Activated naive CD8-positive, alpha-beta T cell treated with anti-CD3 and anti-CD28 coated beads, Interleukin-2, amount 10 ng/mL, durations not matched to agents 7 days and 5 days (primary cell): ENCODE results near the gene MAMLD1. TPM values are rescaled to one million over a fixed set of nuclear protein-coding genes. Genes with fewer than 3 reads are reported as not detected.
A peak's percentile ranks its signal among the peaks of the same experiment; 100 is the strongest.

Experiments
- ATAC-seq: fragments of 150-1000 bp; cut with Tn5 transposase; one replicate; pipeline ENCODE4 v1.10.0; 2021; ENCODE audit warnings: low read depth, moderate library complexity
- POLR2A ChIA-PET: fragments of 350-600 bp; sonication (Branson Sonifier 250); formaldehyde crosslinking; loops from one replicate; lab custom pipeline; 2021; ENCODE audit warnings: antibody characterized with exemption; lab: Charles Lee
- DNase-seq: peaks from one replicate; pipeline ENCODE4 v3.0.0; 2021
- H3K27ac Mint-ChIP-seq: one replicate; pipeline ENCODE4 v1.8.0; 2022; ENCODE audit warnings: mild to moderate bottlenecking, mixed read lengths
- H3K27me3 Mint-ChIP-seq: one replicate; pipeline ENCODE4 v1.8.0; 2022; ENCODE audit warnings: mild to moderate bottlenecking, moderate library complexity, mixed read lengths
- H3K36me3 Mint-ChIP-seq: one replicate; pipeline ENCODE4 v1.8.0; 2021; ENCODE audit warnings: mild to moderate bottlenecking, mixed read lengths
- H3K4me1 Mint-ChIP-seq: one replicate; pipeline ENCODE4 v1.8.0; 2021; ENCODE audit warnings: mixed read lengths
- H3K4me3 Mint-ChIP-seq: one replicate; pipeline ENCODE4 v1.8.0; 2022; ENCODE audit warnings: mild to moderate bottlenecking, moderate library complexity, mixed read lengths
- H3K9me3 Mint-ChIP-seq: one replicate; pipeline ENCODE4 v1.8.0; 2021; ENCODE audit warnings: mixed read lengths
- total RNA-seq, 2 experiments: library from RNA; stranded (reverse); gene quantifications; one replicate each; pipeline ENCODE4 v1.2.3, GENCODE V29; 2021

Gene MAMLD1
- total RNA-seq, 2 experiments from 2014 or later = 1.6 to 2.5 TPM

- Mint-ChIP-seq H3K4me1 (peaks cover 4% of the 10 kb centered on the region), H3K9me3 (peaks cover 2% of the 10 kb centered on the region), H3K4me3 (no peak overlapping the region), H3K27me3 (peaks cover 12% of the 10 kb centered on the region), H3K27ac (no peak overlapping the region), H3K36me3 (peaks cover 3% of the 10 kb centered on the region)
- POLR2A ChIA-PET = no interaction called here
- no peak for DNase-seq
- no peak for ATAC-seq
Measured at GRCh38 chrX:150438165-150438564, 75.0 kb downstream of the MAMLD1 start.

DNA sequence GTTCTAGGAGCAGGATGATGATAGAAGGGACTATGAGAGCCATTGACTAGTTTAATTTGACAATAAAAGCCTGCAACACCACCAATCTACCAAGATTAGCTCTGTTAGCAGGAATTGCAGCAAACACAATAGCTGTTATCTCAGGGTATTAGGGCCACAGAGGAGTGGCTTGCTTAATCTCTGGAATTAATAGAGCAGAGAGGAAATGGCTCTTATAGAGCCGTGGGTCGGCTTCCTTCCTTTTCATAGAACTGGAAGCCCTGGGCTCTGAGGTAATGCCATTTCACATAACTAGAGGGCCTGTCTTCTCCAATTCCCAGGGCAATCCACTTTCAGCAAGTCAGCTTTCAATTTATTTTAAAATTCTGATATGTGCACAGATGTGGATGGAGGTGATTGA, 83.0 kb downstream of the MAMLD1 start:
- DNase-seq (no peak), ATAC-seq (no peak)
- POLR2A ChIA-PET = no interaction called here
- Mint-ChIP-seq H3K27ac (no peak overlapping the region), H3K27me3 (peaks cover 6% of the 10 kb centered on the region), H3K4me3 (no peak overlapping the region), H3K36me3 (no peaks in the 10 kb centered on the region), H3K9me3 (no peaks in the 10 kb centered on the region), H3K4me1 (peaks cover 5% of the 10 kb centered on the region)

GRCh38 chrX:150446995-150447394, 83.9 kb downstream of the MAMLD1 start:
- Mint-ChIP-seq H3K4me3 (no peak overlapping the region), H3K36me3 (no peaks in the 10 kb centered on the region), H3K4me1 (peaks cover 7% of the 10 kb centered on the region), H3K27me3 (peaks cover 6% of the 10 kb centered on the region), H3K27ac (no peak overlapping the region), H3K9me3 (no peaks in the 10 kb centered on the region)
- ATAC-seq (no peak), DNase-seq (no peak)
- POLR2A ChIA-PET = no interaction called here

GRCh38 chrX:150449313-150449712, 86.2 kb downstream of the MAMLD1 start:
- ATAC-seq (no peak), DNase-seq (no peak)
- no peak overlapping the region for H3K27ac Mint-ChIP-seq
- H3K27me3 Mint-ChIP-seq = no peaks in the 10 kb centered on the region
- no peak overlapping the region for H3K4me3 Mint-ChIP-seq
- POLR2A ChIA-PET = interaction anchor here (0.6 to 0.9 kb wide), 2 partner anchors 31 to 33 kb away, joined by 3 to 4 read pairs; no protein-coding TSS in a partner anchor
- H3K9me3 Mint-ChIP-seq = no peaks in the 10 kb centered on the region
- peaks cover 2% of the 10 kb centered on the region for H3K36me3 Mint-ChIP-seq
- H3K4me1 Mint-ChIP-seq = peaks cover 7% of the 10 kb centered on the region

DNA sequence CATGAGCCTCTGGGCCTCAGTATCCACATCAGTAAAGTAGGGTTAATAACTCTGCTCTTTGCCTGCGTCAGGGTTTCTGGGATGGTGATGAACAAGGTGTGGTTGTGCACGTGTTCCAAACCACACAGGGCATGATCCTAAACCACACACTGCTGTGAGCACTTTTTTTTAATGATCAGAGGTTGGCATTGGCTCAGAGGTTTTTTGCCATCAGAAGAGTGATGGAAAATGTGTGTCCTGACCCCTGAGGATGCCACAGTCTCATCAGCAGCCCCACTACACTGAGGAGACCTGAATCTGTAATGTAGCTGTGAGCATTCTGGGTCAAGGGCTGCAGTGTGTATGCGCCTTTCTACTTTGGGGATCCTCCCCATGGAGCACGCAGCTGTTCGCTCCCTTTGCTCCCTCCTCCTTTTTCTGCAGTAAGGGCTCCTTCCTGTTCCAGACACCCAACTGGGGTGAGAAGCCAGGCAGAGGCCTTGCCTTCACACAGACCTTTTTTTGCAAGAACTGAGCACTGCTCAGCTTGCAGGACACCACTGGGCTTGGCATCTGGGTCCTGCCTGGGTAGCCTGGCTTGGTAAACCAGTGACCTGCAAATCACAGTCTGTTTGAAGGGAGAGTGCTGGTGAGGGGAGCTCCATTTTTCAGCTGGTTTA, 87.5 kb downstream of the MAMLD1 start:
- POLR2A ChIA-PET = no interaction called here
- peaks cover 11% of the 10 kb centered on the region for H3K4me1 Mint-ChIP-seq

GRCh38 chrX:150451953-150452352, 88.8 kb downstream of the MAMLD1 start:
- DNase-seq = no peak
- no peak overlapping the region for H3K4me3 Mint-ChIP-seq
- no peak for ATAC-seq
- POLR2A ChIA-PET = no interaction called here
- H3K27ac Mint-ChIP-seq = peak overlapping the region; percentile 3
- no peaks in the 10 kb centered on the region for H3K9me3 Mint-ChIP-seq
- H3K4me1 Mint-ChIP-seq = peaks cover 9% of the 10 kb centered on the region
- no peaks in the 10 kb centered on the region for H3K27me3 Mint-ChIP-seq
- peaks cover 2% of the 10 kb centered on the region for H3K36me3 Mint-ChIP-seq

More for the DNA sequence above, 87.5 kb downstream of the MAMLD1 start:
- Mint-ChIP-seq H3K9me3 (no peaks in the 10 kb centered on the region), H3K27me3 (no peaks in the 10 kb centered on the region), H3K36me3 (peaks cover 2% of the 10 kb centered on the region), H3K27ac (no peak overlapping the region), H3K4me3 (no peak overlapping the region)
- DNase-seq = no peak
- peak; percentile 22 for ATAC-seq

DNA sequence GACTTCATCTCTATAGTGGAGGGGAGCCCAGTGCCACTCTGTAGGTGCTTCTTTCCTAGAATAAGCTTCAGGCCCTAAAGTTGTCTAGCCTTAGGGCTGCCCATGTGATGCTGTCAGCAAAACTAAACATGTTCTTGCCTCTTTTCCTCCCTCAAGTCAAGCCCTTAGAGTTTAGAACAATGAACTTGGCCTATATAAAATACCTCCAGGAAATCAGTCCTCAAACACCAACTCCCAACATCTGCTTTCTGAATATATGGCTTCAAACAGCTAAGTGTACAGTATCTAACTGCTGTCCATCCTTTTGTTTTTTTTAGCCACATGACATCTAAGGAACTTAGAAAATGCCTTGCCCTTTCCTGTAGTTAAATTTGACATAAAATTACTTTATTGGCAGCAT, 91.0 kb downstream of the MAMLD1 start:
- no peak for DNase-seq
- H3K27ac Mint-ChIP-seq = no peak overlapping the region
- no peak for ATAC-seq
- H3K4me3 Mint-ChIP-seq = no peak overlapping the region
- peaks cover 15% of the 10 kb centered on the region for H3K4me1 Mint-ChIP-seq
- no peaks in the 10 kb centered on the region for H3K27me3 Mint-ChIP-seq
- POLR2A ChIA-PET = no interaction called here
- no peaks in the 10 kb centered on the region for H3K9me3 Mint-ChIP-seq
- H3K36me3 Mint-ChIP-seq = peaks cover 2% of the 10 kb centered on the region

GRCh38 chrX:150454508-150455214, 91.5 kb downstream of the MAMLD1 start:
- Mint-ChIP-seq H3K36me3 (peaks cover 2% of the 10 kb centered on the region), H3K4me1 (peaks cover 21% of the 10 kb centered on the region), H3K27ac (no peak overlapping the region), H3K4me3 (no peak overlapping the region), H3K27me3 (no peaks in the 10 kb centered on the region), H3K9me3 (no peaks in the 10 kb centered on the region)
- POLR2A ChIA-PET = no interaction called here
- no peak for ATAC-seq
- no peak for DNase-seq

DNA sequence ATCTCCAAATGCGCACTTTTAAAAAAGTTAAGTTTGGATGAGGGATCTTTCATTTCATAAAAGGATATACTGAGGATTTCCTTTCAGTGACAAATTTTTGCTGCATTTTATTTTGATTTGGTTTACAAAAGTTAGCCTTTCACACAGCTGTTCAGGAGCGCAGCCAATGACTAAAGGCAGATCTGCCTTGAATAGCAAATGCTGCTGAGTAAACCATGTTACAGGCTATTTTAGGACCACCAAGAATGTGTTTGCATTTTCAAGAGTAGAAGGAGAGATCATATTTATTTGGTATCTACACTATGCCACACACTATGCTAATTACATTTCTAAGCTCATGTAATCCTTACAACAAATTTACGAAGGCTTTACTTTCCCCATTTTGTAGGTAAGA, 92.1 kb downstream of the MAMLD1 start:
- ATAC-seq = no peak
- Mint-ChIP-seq H3K27ac (no peak overlapping the region), H3K9me3 (no peaks in the 10 kb centered on the region), H3K36me3 (peaks cover 2% of the 10 kb centered on the region), H3K4me3 (no peak overlapping the region), H3K4me1 (peaks cover 21% of the 10 kb centered on the region), H3K27me3 (no peaks in the 10 kb centered on the region)
- POLR2A ChIA-PET = no interaction called here
- no peak for DNase-seq

GRCh38 chrX:150456466-150456865, 93.3 kb downstream of the MAMLD1 start:
- peaks cover 18% of the 10 kb centered on the region for H3K4me1 Mint-ChIP-seq
- peaks cover 2% of the 10 kb centered on the region for H3K36me3 Mint-ChIP-seq
- no peaks in the 10 kb centered on the region for H3K9me3 Mint-ChIP-seq
- POLR2A ChIA-PET = no interaction called here
- no peak for ATAC-seq
- no peak overlapping the region for H3K27ac Mint-ChIP-seq
- H3K27me3 Mint-ChIP-seq = no peaks in the 10 kb centered on the region
- DNase-seq = no peak
- no peak overlapping the region for H3K4me3 Mint-ChIP-seq

DNA sequence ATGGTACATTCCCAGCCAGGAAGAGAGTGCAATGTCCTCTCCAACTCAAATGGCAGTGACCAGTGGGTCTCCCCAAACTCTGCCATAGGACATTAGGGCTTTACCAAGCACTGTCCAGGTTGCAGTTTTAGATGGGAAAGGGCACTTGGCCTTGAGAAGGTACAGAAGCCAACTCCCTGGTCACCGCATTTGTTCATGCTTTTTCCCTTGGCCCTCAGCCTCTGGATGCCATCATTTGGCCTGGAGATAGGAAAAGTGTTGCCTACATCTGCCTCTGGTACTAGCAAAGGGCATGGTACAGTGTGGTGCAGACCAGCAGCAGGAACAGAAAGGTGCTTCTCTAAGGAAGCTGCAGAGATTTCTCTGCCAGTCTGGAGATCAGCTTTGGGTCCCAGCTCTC, 93.8 kb downstream of the MAMLD1 start:
- Mint-ChIP-seq H3K4me3 (no peak overlapping the region), H3K4me1 (peaks cover 16% of the 10 kb centered on the region), H3K9me3 (no peaks in the 10 kb centered on the region), H3K27me3 (no peaks in the 10 kb centered on the region), H3K36me3 (peaks cover 2% of the 10 kb centered on the region), H3K27ac (no peak overlapping the region)
- ATAC-seq (no peak), DNase-seq (no peak)
- POLR2A ChIA-PET = no interaction called here

DNA sequence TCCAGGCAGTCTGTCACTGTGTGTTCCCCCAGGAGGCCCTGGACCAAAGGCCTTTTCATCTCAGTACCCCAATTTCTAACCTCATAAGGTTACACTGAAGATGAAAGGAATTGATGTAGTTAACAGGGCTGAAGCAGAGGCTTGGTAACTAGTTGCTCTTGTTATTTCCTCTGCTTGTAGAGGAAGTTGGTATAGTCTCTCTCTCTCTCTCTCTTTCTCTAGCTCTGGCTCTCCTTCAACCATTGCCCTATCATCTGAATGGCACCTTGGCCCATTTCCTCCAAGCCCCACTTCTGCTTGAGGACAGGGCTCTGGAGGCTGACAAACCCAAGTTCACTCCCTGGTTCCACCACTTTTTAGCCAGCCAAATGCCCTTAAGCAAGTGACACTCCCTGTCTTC, 96.1 kb downstream of the MAMLD1 start:
- H3K27ac Mint-ChIP-seq = peak overlapping the region; percentile 43
- no peak overlapping the region for H3K4me3 Mint-ChIP-seq
- DNase-seq = no peak
- peak; percentile 78 for ATAC-seq
- POLR2A ChIA-PET = no interaction called here
- H3K36me3 Mint-ChIP-seq = no peaks in the 10 kb centered on the region
- no peaks in the 10 kb centered on the region for H3K9me3 Mint-ChIP-seq
- H3K4me1 Mint-ChIP-seq = peaks cover 16% of the 10 kb centered on the region
- no peaks in the 10 kb centered on the region for H3K27me3 Mint-ChIP-seq

GRCh38 chrX:150460063-150460462, 96.9 kb downstream of the MAMLD1 start:
- ATAC-seq = no peak

GRCh38 chrX:150460781-150461180, 97.7 kb downstream of the MAMLD1 start:
- Mint-ChIP-seq H3K27ac (no peak overlapping the region), H3K27me3 (no peaks in the 10 kb centered on the region)
- ATAC-seq = no peak

More at GRCh38 chrX:150460063-150460462, 96.9 kb downstream of the MAMLD1 start:
- POLR2A ChIA-PET = no interaction called here
- Mint-ChIP-seq H3K4me1 (peaks cover 12% of the 10 kb centered on the region), H3K27ac (no peak overlapping the region), H3K4me3 (no peak overlapping the region), H3K9me3 (peaks cover 3% of the 10 kb centered on the region), H3K27me3 (no peaks in the 10 kb centered on the region), H3K36me3 (no peaks in the 10 kb centered on the region)
- no peak for DNase-seq

More at GRCh38 chrX:150460781-150461180, 97.7 kb downstream of the MAMLD1 start:
- H3K4me3 Mint-ChIP-seq = no peak overlapping the region
- peaks cover 12% of the 10 kb centered on the region for H3K4me1 Mint-ChIP-seq
- peaks cover 3% of the 10 kb centered on the region for H3K9me3 Mint-ChIP-seq
- POLR2A ChIA-PET = no interaction called here
- DNase-seq = no peak
- H3K36me3 Mint-ChIP-seq = no peaks in the 10 kb centered on the region
